GM12891 (cell line): ENCODE measurements around the gene PLXNC1.

ENCODE experiments used
- POLR2A ChIP-seq: IDR thresholded peaks from 2 replicates; pipeline ENCODE4 v1.6.1; 2011; ENCODE audit warnings: low read depth, low read length, control low read depth
- POLR2AphosphoS5 ChIP-seq: IDR thresholded peaks from 2 replicates; pipeline ENCODE4 v1.6.1; 2011; ENCODE audit warnings: low read depth, low read length, control low read depth
- POU2F2 ChIP-seq: IDR thresholded peaks from 2 replicates; pipeline ENCODE4 v1.6.1; 2011; ENCODE audit warnings: low read depth, mild to moderate bottlenecking, control low read depth, low read length, moderate library complexity
- SPI1 ChIP-seq: IDR thresholded peaks from 2 replicates; pipeline ENCODE4 v1.6.1; 2011; ENCODE audit warnings: low read depth, low read length, control low read depth
- TAF1 ChIP-seq: IDR thresholded peaks from 2 replicates; pipeline ENCODE4 v1.6.1; 2011; ENCODE audit warnings: low read depth, low read length, control low read depth

GRCh38 chr12:94245631-94246383, 97.4 kb downstream of the PLXNC1 start:
- no peak for TF ChIP-seq POLR2A
- no peak for TF ChIP-seq TAF1
- TF ChIP-seq POLR2AphosphoS5: no peak
- TF ChIP-seq SPI1: no peak
- no peak for TF ChIP-seq POU2F2
